ENCODE data around the gene B3GALT6. TPM values are rescaled to one million over a fixed set of nuclear protein-coding genes. Genes with fewer than 3 reads are reported as not detected.

The B3GALT6 gene
- total and polyA plus RNA-seq, 2 experiments from 2014 or later, result 28.9 to 36.3 TPM

DNA sequence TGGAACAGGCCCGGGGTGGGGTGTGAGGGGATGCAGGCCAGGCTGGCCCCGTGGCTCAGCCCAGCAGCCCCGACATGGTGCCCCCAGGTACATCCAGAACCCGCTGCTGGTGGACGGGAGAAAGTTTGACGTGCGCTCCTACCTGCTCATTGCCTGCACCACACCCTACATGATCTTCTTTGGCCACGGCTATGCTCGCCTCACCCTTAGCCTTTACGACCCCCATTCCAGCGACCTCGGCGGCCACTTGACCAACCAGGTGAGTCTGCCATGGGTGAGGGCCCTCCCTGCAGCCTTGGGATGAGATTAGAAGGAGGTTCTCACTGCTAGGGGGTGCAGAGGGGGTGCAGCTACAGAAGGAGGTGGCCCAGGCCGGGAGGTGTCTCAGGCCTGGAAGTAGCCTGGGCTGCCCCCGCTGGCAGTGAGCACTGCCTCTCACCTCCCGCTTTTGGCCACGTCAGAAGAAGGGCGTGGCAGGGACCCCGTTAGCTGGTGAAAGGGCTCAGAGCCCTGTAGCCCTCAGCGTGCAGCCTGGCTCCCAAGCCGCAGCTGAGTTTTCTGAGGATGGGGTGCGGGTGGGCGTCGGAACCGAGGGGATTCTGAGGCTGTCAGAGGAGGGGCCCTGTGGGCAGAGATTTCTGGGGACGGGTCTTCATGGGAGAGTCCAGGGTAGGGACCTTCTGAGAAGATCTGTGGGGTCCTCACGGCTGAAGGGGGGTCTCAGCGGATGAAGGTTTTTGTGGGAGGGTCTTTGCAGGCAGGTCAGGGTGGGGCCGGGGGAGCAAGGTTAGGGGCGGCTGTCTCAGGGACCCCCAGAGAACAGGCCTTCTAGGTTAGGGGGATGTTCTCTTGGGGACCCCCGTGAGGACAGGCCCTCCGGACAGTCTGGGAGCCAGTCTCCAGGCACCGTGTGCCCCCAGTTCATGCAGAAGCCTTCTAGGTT is 47.9 kb upstream of the B3GALT6 start:
- 90% methylated on average over 29 of the region's 33 CpGs for WGBS (ENCODE audit: low lambda C conversion rate, missing lambda C conversion rate)
- H4K20me1 ChIP-seq (ENCODE audit: insufficient read depth, poor library complexity, severe bottlenecking), result no peaks in the 10 kb centered on the region
- no peaks in the 10 kb centered on the region for H3K4me1 ChIP-seq (ENCODE audit: insufficient read depth)
- no peak overlapping the region for H3K4me3 ChIP-seq
- DNase-seq (ENCODE audit: low spot score), result no peak
- no peak overlapping the region for H3K27ac ChIP-seq
- no peaks in the 10 kb centered on the region for H3K9me3 ChIP-seq (ENCODE audit: low read depth)
- TF ChIP-seq, protein P1, sequence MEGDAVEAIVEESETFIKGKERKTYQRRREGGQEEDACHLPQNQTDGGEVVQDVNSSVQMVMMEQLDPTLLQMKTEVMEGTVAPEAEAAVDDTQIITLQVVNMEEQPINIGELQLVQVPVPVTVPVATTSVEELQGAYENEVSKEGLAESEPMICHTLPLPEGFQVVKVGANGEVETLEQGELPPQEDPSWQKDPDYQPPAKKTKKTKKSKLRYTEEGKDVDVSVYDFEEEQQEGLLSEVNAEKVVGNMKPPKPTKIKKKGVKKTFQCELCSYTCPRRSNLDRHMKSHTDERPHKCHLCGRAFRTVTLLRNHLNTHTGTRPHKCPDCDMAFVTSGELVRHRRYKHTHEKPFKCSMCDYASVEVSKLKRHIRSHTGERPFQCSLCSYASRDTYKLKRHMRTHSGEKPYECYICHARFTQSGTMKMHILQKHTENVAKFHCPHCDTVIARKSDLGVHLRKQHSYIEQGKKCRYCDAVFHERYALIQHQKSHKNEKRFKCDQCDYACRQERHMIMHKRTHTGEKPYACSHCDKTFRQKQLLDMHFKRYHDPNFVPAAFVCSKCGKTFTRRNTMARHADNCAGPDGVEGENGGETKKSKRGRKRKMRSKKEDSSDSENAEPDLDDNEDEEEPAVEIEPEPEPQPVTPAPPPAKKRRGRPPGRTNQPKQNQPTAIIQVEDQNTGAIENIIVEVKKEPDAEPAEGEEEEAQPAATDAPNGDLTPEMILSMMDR (IDR thresholded peaks at IDR 0.05; ENCODE audit: poor library complexity), result no peak
- TF ChIP-seq EZH2phosphoT487 (IDR thresholded peaks at IDR 0.05; ENCODE audit: low read depth, severe bottlenecking, unreplicated experiment) (no peak), EZH2 (IDR thresholded peaks at IDR 0.05; ENCODE audit: borderline replicate concordance) (no peak)
- no peaks in the 10 kb centered on the region for H3K36me3 ChIP-seq (replicated peaks; ENCODE audit: insufficient read depth, low read depth)
- no peak overlapping the region for H3K4me2 ChIP-seq
- H2AFZ ChIP-seq, result no peak overlapping the region
- no peaks in the 10 kb centered on the region for H3K27me3 ChIP-seq
- H3K79me2 ChIP-seq, result no peaks in the 10 kb centered on the region
- H3K9me2 ChIP-seq (replicated peaks; ENCODE audit: insufficient read depth), result no peaks in the 10 kb centered on the region

DNA sequence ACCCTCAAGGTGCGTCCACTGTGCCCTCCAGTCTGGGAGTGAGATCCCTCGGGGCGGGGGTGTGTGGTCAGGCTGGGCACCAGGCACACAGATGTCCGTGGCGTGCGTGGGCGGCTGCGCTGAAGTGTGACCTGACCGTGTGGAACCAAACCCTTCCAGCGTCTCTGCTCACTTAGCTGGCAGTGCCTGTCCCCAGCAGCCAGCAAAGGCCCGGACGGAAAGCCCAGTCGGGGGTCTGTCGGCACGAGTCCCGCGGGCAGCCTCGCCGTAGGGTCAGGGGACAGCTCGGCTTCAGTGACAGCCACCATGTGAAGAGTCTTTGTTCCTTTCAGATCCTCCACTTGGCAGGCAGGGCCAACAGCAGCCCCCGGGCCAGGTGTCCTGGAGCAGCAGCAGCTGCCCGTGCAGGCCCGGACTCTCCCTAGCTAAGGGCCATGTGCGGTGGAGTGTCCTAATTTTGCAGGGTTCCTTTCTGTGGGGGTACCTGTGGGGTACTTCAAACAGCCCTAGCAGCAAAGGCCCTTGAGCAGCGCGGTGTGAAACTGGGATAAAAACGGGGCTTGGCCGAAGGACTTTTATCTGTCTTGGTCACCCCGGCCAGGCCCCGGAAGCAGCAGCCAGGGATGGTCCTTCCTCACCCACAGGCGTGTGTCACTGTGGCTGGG is 46.8 kb upstream of the B3GALT6 start:
- no peaks in the 10 kb centered on the region for H3K27me3 ChIP-seq
- 91% methylated on average over 24 of the region's 31 CpGs for WGBS (ENCODE audit: low lambda C conversion rate, missing lambda C conversion rate)

GRCh38 chr1:1187938-1188337 is 44.1 kb upstream of the B3GALT6 start:
- Histone ChIP-seq H3K9me2 (replicated peaks; ENCODE audit: insufficient read depth) (no peaks in the 10 kb centered on the region), H3K4me2 (no peak overlapping the region), H2AFZ (no peak overlapping the region), H3K79me2 (no peaks in the 10 kb centered on the region), H3K4me3 (no peak overlapping the region), H4K20me1 (ENCODE audit: insufficient read depth, poor library complexity, severe bottlenecking) (no peaks in the 10 kb centered on the region), H3K9me3 (ENCODE audit: low read depth) (no peaks in the 10 kb centered on the region), H3K27me3 (no peaks in the 10 kb centered on the region), H3K36me3 (replicated peaks; ENCODE audit: insufficient read depth, low read depth) (no peaks in the 10 kb centered on the region), H3K27ac (no peak overlapping the region), H3K4me1 (ENCODE audit: insufficient read depth) (no peaks in the 10 kb centered on the region)
- DNase-seq (ENCODE audit: low spot score), result no peak
- TF ChIP-seq, protein P1 (IDR thresholded peaks at IDR 0.05; ENCODE audit: poor library complexity), result no peak
- TF ChIP-seq EZH2 (IDR thresholded peaks at IDR 0.05; ENCODE audit: borderline replicate concordance), result no peak
- no peak for TF ChIP-seq EZH2phosphoT487 (IDR thresholded peaks at IDR 0.05; ENCODE audit: low read depth, severe bottlenecking, unreplicated experiment)

More for the DNA sequence above, 46.8 kb upstream of the B3GALT6 start:
- no peak for TF ChIP-seq EZH2 (IDR thresholded peaks at IDR 0.05; ENCODE audit: borderline replicate concordance)
- TF ChIP-seq, protein P1 (IDR thresholded peaks at IDR 0.05; ENCODE audit: poor library complexity), result no peak
- no peak for TF ChIP-seq EZH2phosphoT487 (IDR thresholded peaks at IDR 0.05; ENCODE audit: low read depth, severe bottlenecking, unreplicated experiment)
- H3K4me3 ChIP-seq, result no peak overlapping the region
- no peaks in the 10 kb centered on the region for H3K9me2 ChIP-seq (replicated peaks; ENCODE audit: insufficient read depth)
- no peaks in the 10 kb centered on the region for H3K36me3 ChIP-seq (replicated peaks; ENCODE audit: insufficient read depth, low read depth)
- H3K4me2 ChIP-seq, result no peak overlapping the region
- DNase-seq (ENCODE audit: low spot score), result no peak
- H2AFZ ChIP-seq, result no peak overlapping the region
- no peaks in the 10 kb centered on the region for H3K9me3 ChIP-seq (ENCODE audit: low read depth)
- no peaks in the 10 kb centered on the region for H3K4me1 ChIP-seq (ENCODE audit: insufficient read depth)
- H4K20me1 ChIP-seq (ENCODE audit: insufficient read depth, poor library complexity, severe bottlenecking), result no peaks in the 10 kb centered on the region
- H3K79me2 ChIP-seq, result no peaks in the 10 kb centered on the region
- no peak overlapping the region for H3K27ac ChIP-seq

Data from hepatocyte (in vitro differentiated cells).